GM12872 (cell line): ENCODE measurements around the gene LAPTM4A.

Source experiments
- TF ChIP-seq, protein P1 (sequence below): IDR thresholded peaks from 3 replicates; pipeline ENCODE4 v1.5.1; 2011; ENCODE audit warnings: low read depth, mild to moderate bottlenecking, low read length, moderate library complexity; ENCODE audit not compliant: insufficient read depth

Gene LAPTM4A

DNA sequence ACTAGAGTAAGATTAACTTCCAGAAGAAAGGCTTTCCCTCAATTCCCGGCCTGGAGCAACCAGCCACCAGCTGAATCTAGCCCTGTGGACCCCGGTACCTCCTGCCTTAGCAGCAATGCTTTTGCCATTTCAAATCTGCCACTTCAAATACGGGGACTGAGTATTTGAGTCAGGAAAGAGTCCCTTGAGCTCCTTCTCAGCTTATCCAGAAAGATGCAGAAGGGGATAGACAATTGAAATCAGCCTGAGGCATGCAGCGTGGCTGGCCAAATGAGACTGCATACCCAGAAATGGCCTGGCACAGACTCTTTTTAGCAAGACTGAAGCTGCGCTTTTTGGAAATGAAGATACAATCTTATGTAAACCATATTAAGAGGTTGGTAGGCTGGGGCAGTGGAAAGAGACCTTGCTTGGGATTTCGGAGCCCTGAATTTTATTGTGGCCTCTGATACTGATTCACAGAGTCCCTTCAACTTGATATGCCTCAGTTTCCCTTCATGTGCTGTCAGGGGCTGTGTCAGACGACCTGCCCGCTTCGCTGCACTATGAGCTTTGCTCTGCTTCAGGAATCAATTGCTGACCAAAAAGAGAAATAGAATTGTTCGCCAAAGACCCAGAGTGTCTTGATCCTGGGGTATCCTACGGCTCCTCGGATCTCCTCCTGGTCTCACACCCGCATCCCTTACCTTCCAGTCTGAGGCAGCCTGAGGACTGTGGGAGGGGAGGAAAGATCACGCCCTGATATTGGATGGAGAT, 40.0 kb downstream of the LAPTM4A start:
- TF ChIP-seq, protein P1, sequence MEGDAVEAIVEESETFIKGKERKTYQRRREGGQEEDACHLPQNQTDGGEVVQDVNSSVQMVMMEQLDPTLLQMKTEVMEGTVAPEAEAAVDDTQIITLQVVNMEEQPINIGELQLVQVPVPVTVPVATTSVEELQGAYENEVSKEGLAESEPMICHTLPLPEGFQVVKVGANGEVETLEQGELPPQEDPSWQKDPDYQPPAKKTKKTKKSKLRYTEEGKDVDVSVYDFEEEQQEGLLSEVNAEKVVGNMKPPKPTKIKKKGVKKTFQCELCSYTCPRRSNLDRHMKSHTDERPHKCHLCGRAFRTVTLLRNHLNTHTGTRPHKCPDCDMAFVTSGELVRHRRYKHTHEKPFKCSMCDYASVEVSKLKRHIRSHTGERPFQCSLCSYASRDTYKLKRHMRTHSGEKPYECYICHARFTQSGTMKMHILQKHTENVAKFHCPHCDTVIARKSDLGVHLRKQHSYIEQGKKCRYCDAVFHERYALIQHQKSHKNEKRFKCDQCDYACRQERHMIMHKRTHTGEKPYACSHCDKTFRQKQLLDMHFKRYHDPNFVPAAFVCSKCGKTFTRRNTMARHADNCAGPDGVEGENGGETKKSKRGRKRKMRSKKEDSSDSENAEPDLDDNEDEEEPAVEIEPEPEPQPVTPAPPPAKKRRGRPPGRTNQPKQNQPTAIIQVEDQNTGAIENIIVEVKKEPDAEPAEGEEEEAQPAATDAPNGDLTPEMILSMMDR = no peak

DNA sequence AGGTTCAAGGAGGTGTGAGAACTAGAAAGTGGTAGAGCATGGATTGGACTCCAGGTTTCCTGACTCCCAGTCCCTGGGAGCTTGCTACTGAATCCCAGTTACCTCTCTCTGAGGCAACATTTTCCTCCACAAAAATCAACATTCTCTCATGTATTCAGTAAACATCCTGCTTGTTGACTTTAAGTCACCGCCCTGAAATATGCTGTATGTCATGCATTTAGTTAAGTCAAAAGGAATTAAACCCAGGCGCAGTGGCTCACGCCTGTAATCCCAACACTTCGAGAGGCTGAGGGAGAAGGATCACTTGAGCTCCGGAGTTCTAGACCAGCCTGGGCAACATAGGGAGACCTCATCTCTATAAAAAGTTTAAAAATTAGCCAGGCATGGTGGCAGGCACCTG, 42.7 kb downstream of the LAPTM4A start:
- TF ChIP-seq, protein P1 = no peak

DNA sequence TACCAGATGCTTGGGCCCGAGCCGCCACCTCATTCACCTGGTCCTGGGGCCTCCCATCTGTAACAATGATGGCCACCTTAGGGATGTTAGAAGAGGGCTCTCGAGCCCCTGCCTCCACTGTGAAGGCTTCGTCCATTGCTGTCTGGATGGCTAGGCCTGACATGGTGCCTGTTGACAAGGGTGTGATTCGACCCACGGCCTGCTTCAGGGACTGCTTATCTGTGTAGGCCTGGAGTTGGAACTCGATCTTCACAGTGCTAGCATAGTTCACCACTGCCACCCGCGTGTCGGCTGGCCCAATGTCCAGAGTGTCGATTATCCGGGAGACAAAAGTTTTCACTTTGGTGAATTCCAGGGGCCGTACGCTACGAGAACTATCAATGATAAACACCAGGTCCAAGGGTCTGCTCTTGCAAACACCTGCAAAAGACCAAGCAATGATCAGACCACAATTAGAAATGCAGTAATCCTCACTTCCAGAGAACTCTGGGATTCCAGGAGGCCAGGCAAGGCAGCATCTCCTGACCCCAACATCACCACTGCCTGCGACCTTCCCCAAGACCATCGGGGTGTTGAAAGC, 45.4 kb downstream of the LAPTM4A start:
- TF ChIP-seq, protein P1 = no peak

- TF ChIP-seq, protein P1 = no peak
These were observed 46.3 kb downstream of the LAPTM4A start for GRCh38 chr2:20005067-20005627.

- TF ChIP-seq, protein P1 = no peak
These were observed 50.0 kb downstream of the LAPTM4A start for GRCh38 chr2:20001361-20001863.

DNA sequence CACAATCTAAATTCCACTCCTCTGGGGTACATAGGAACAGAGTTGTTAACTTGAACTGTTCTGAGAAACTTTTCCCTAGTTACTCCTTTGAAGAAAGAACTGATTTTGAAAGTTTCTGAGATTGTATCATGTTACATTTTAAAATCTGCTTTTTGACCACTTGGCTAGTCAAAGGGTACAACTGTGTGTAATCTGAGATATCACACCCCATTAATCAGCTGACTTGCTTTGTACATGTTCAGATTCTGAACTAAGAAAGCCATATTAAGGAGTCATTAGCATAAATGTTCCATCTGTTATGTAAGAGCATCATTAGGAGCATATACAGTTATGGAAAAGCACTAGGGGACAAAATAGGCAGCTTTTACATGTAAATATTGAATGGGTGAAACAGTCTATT, 57.7 kb downstream of the LAPTM4A start:
- TF ChIP-seq, protein P1 = no peak

- TF ChIP-seq, protein P1 = no peak
These were observed 59.5 kb downstream of the LAPTM4A start for GRCh38 chr2:19991895-19992294.
